ENCODE measurements around the gene CLEC4M.
"Not testable (repeated sequence)": the region's sequence is repeated elsewhere in the genome, so short reads cannot be mapped to it uniquely, and the experiment has no call there.

CLEC4M gene

DNA sequence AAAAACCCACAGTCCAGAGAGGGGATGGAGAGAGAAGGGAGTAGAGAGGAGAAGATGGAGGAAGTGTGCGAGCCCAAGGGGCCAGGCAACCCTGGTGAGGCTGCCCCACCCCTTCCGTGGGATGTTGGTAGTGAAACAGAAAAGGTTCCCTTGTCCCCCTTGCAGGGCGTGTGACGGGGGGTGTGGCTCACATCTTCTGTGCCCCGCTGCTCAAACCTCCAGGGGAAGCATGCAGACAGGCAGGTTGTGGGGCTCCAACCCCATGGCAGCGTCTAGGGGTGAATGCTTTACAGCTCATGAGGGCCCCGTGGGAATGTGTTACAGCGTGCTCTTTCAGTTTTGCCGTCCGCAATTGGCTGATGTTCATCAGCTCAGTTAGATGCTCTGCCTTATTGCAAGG is 52.3 kb downstream of the CLEC4M start:
- Mint-ChIP-seq H3K4me1 (ENCODE audit: low read depth) (peaks cover 18% of the 10 kb centered on the region), H3K9me3 (peaks cover 40% of the 10 kb centered on the region), H3K27ac (no peak overlapping the region), H3K27me3 (peaks cover 11% of the 10 kb centered on the region), H3K4me3 (no peak overlapping the region), H3K36me3 (ENCODE audit: low read depth) (peaks cover 17% of the 10 kb centered on the region)
- intact Hi-C loops (cut with micrococcal nuclease): no loop called here

DNA sequence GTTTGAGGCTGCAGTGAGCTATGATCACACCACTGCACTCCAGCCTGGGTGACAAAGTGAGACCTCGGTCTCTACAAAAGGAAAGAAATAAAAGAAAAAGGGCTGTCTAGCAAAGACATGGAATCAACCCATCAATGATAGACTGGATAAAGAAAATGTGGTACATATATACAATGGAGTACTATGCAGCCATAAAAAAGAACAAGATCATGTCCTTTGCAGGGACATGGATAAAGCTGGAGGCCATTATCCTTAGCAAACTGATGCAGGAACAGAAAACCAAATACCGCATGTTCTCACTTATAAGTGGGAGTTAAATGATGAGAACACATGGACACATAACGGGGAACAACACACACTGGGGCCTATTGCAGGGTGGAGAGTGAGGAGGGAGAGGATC is 53.0 kb downstream of the CLEC4M start:
- Mint-ChIP-seq H3K27me3 (peaks cover 18% of the 10 kb centered on the region), H3K36me3 (ENCODE audit: low read depth) (peaks cover 17% of the 10 kb centered on the region), H3K9me3 (peaks cover 33% of the 10 kb centered on the region), H3K4me1 (ENCODE audit: low read depth) (peaks cover 18% of the 10 kb centered on the region)
- H3K27ac Mint-ChIP-seq; H3K4me3 Mint-ChIP-seq; intact Hi-C loops (cut with micrococcal nuclease): not testable (repeated sequence)

DNA sequence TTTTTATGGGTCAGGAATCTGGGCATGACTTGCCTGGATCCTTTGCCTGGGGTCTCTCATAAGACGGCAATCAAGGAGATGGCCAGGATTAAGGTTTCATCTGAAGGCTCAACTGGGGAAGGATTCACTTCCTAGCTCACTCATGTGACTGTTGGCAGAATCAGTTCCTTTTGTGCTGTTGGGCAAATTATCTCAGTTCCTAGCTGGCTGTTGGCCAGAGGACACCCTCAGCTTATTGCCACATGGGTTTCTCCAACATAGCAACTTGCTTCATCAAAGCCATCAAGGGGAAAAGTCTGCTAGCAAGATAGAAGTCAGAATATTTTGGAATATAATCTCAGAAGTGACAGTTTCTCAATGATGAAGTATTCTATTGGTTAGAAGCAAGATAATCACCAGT is 54.8 kb downstream of the CLEC4M start:
- H3K27ac Mint-ChIP-seq: no peak overlapping the region
- intact Hi-C loops (cut with micrococcal nuclease): no loop called here
- no peak overlapping the region for H3K4me3 Mint-ChIP-seq
- H3K9me3 Mint-ChIP-seq: peaks cover 18% of the 10 kb centered on the region
- peaks cover 18% of the 10 kb centered on the region for H3K4me1 Mint-ChIP-seq (ENCODE audit: low read depth)
- peaks cover 24% of the 10 kb centered on the region for H3K27me3 Mint-ChIP-seq
- H3K36me3 Mint-ChIP-seq (ENCODE audit: low read depth): peaks cover 17% of the 10 kb centered on the region

DNA sequence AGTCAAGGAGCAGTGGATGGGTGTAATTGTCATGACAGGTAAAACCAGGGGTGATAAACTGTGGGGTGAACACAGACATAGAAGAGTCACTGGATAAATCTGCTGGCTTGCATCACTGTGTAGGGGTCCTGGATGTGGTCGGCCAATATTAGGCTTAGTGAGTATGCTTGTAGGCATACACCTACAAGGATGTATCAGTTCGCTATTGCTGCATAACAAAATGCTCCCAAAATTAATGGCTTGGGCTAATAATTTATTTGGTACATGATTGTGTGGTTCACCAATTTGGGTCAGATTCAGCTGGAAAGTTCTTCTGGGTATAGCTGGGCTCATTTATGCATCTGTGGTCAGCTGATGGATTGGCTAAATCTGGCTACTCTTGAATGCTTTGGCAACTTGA is 55.8 kb downstream of the CLEC4M start:
- H3K27me3 Mint-ChIP-seq: peaks cover 30% of the 10 kb centered on the region

More for the DNA sequence above, 55.8 kb downstream of the CLEC4M start:
- intact Hi-C loops (cut with micrococcal nuclease): no loop called here
- peaks cover 22% of the 10 kb centered on the region for H3K4me1 Mint-ChIP-seq (ENCODE audit: low read depth)
- no peak overlapping the region for H3K27ac Mint-ChIP-seq
- H3K9me3 Mint-ChIP-seq: peaks cover 18% of the 10 kb centered on the region
- H3K4me3 Mint-ChIP-seq: no peak overlapping the region
- H3K36me3 Mint-ChIP-seq (ENCODE audit: low read depth): peaks cover 17% of the 10 kb centered on the region

Measured in dendritic cell treated with granulocyte-macrophage colony-stimulating factor and Interleukin-4, amounts not matched to agents 40 ng/mL and 50 ng/mL, for 4 days (primary cell).